ENCODE data around the gene ZDBF2. TPM values are rescaled to one million over a fixed set of nuclear protein-coding genes. Genes with fewer than 3 reads are reported as not detected.

The ZDBF2 gene
- total RNA-seq, 2 donors from 2014 or later: 13.2 to 13.5 TPM

DNA sequence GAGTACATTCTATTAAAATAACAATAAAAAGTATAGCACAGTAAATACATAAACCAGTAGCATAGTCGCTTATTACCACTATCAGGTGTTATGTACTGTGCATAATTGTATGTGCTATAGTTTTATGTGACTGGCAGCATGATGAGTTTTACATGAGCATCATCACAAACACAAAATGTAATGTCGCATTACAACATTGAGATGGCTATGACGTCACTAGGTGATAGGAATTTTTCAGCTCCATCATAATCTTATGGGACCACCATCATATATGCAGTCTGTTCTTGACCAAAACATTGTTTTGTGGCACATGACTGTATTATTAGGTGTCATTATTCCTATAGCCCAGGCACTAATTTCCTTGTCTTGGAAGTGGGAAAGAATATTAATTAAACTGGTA is 48.6 kb downstream of the ZDBF2 start:
- DNase-seq: no peak
- TF ChIP-seq, protein P1, sequence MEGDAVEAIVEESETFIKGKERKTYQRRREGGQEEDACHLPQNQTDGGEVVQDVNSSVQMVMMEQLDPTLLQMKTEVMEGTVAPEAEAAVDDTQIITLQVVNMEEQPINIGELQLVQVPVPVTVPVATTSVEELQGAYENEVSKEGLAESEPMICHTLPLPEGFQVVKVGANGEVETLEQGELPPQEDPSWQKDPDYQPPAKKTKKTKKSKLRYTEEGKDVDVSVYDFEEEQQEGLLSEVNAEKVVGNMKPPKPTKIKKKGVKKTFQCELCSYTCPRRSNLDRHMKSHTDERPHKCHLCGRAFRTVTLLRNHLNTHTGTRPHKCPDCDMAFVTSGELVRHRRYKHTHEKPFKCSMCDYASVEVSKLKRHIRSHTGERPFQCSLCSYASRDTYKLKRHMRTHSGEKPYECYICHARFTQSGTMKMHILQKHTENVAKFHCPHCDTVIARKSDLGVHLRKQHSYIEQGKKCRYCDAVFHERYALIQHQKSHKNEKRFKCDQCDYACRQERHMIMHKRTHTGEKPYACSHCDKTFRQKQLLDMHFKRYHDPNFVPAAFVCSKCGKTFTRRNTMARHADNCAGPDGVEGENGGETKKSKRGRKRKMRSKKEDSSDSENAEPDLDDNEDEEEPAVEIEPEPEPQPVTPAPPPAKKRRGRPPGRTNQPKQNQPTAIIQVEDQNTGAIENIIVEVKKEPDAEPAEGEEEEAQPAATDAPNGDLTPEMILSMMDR (IDR thresholded peaks at IDR 0.05): no peak
- TF ChIP-seq POLR2A (IDR thresholded peaks at IDR 0.05): no peak
- intact Hi-C loops (cut with DNase I): no loop called here
- no peaks in the 10 kb centered on the region for H3K4me1 ChIP-seq
- ATAC-seq: no peak
- 79 to 89% methylated on average over 3 of the region's 3 CpGs for WGBS, 2 donors
- no peak overlapping the region for H3K4me3 ChIP-seq
- H3K27me3 ChIP-seq: no peaks in the 10 kb centered on the region
- no peak overlapping the region for H3K27ac ChIP-seq
- H3K9me3 ChIP-seq: no peaks in the 10 kb centered on the region
- no peaks in the 10 kb centered on the region for H3K36me3 ChIP-seq (replicated peaks in 1 of 2; ENCODE audit: insufficient read depth in 1 of 2, low read depth in 2 of 2)

DNA sequence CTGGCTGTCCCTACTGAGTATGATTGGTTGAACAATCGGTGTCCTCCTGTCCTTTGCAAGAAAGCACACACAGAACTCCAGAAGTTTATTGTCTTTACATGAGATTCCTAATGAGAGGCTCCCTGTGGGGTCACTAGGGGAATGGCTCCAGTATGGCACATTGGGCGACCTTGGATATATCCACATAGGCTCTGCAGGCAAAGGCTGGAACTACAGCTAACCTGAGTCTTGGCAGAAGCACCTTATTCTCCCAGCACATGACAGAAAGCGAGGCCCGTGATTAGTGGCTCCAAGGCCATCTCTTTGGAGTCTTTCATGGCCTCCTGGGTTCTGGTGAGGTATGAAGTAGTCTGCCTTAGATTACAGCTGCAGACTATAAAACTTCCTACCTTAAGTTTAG is 49.0 kb downstream of the ZDBF2 start:
- H3K9me3 ChIP-seq: no peaks in the 10 kb centered on the region
- H3K4me1 ChIP-seq: no peaks in the 10 kb centered on the region
- H3K27ac ChIP-seq: no peak overlapping the region
- intact Hi-C loops (cut with DNase I): no loop called here
- H3K36me3 ChIP-seq (replicated peaks in 1 of 2; ENCODE audit: insufficient read depth in 1 of 2, low read depth in 2 of 2): no peaks in the 10 kb centered on the region
- no peak for TF ChIP-seq POLR2A (IDR thresholded peaks at IDR 0.05)
- TF ChIP-seq, protein P1 (IDR thresholded peaks at IDR 0.05): no peak
- H3K27me3 ChIP-seq: no peaks in the 10 kb centered on the region
- DNase-seq (no peak), ATAC-seq (no peak)
- 67 to 77% methylated on average over 4 of the region's 4 CpGs for WGBS, 2 donors
- H3K4me3 ChIP-seq: no peak overlapping the region

DNA sequence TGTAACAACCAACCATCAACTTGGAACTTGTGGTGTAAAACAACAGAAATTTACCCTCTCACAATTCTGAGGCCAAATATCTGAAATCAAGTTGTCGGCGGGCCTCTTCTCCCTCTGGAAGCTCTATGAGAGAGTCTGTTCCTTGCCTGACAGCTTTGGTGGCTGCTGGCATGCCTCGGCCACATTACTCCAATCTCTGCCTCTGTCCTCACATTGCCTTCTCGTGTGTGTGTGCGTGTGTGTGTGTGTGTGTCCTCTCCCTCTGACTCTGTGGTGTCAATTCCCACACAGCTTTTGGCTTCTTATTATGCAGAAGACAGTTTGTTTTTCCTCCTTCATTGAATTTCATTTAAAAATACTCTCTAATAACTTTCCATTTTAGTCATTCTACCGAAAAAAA is 50.4 kb downstream of the ZDBF2 start:
- Histone ChIP-seq H3K4me1 (peaks cover 11% of the 10 kb centered on the region), H3K4me3 (no peak overlapping the region), H3K9me3 (no peaks in the 10 kb centered on the region), H3K27ac (no peak overlapping the region), H3K27me3 (no peaks in the 10 kb centered on the region), H3K36me3 (replicated peaks in 1 of 2; ENCODE audit: insufficient read depth in 1 of 2, low read depth in 2 of 2) (no peaks in the 10 kb centered on the region)
- TF ChIP-seq, protein P1 (IDR thresholded peaks at IDR 0.05): no peak
- TF ChIP-seq POLR2A (IDR thresholded peaks at IDR 0.05): no peak
- intact Hi-C loops (cut with DNase I): no loop called here
- ATAC-seq (no peak), DNase-seq (no peak)
- 89% methylated on average over 6 of the region's 6 CpGs for WGBS, 2 donors

GRCh38 chr2:206328974-206329373 is 54.5 kb downstream of the ZDBF2 start:
- 26 to 31% methylated on average over 1 of the region's 1 CpG for WGBS, 2 donors

DNA sequence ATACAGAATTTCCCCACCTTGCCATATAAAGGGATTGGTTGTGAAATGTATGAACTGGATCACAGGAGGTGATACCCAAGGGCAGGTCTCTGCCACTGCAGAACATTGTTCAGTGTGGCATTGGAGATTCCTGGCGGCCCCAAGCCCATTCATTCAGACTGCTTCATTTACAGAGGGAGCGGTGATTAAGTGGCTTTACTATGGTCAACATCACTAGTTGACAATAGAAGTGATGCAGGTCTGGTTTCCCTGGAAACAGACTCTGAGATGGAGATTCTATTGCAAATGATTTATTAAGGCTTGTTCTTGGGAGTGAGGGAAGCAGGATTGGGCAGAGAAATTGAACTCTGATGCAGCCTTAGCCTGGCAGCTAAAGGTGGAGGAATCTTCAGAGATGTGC is 62.4 kb downstream of the ZDBF2 start:
- WGBS, 2 donors: 83 to 93% methylated on average over 2 of the region's 2 CpGs
- Histone ChIP-seq H3K27ac (no peak overlapping the region), H3K4me1 (no peaks in the 10 kb centered on the region), H3K4me3 (no peak overlapping the region), H3K36me3 (replicated peaks in 1 of 2; ENCODE audit: insufficient read depth in 1 of 2, low read depth in 2 of 2) (no peaks in the 10 kb centered on the region), H3K9me3 (no peaks in the 10 kb centered on the region), H3K27me3 (no peaks in the 10 kb centered on the region)
- intact Hi-C loops (cut with DNase I): no loop called here
- no peak for DNase-seq
- no peak for TF ChIP-seq POLR2A (IDR thresholded peaks at IDR 0.05)
- TF ChIP-seq, protein P1 (IDR thresholded peaks at IDR 0.05): no peak
- ATAC-seq: no peak

More at GRCh38 chr2:206328974-206329373, 54.5 kb downstream of the ZDBF2 start:
- no peaks in the 10 kb centered on the region for H3K9me3 ChIP-seq
- ATAC-seq: no peak
- peak in 1 of 4 donors; percentile 4 for DNase-seq
- H3K4me3 ChIP-seq: no peak overlapping the region
- H3K27me3 ChIP-seq: no peaks in the 10 kb centered on the region
- H3K36me3 ChIP-seq (replicated peaks in 1 of 2; ENCODE audit: insufficient read depth in 1 of 2, low read depth in 2 of 2): no peaks in the 10 kb centered on the region
- no peak overlapping the region for H3K27ac ChIP-seq
- TF ChIP-seq POLR2A (IDR thresholded peaks at IDR 0.05): no peak
- TF ChIP-seq, protein P1 (IDR thresholded peaks at IDR 0.05): no peak
- H3K4me1 ChIP-seq: peaks cover 11% of the 10 kb centered on the region
- intact Hi-C loops (cut with DNase I): no loop called here

Data from body of pancreas (tissue), 4 donors.